ENCODE results near the gene SPSB1. TPM values are rescaled to one million over a fixed set of nuclear protein-coding genes. Genes with fewer than 3 reads are reported as not detected.

The SPSB1 gene
- total and polyA plus RNA-seq, 7 experiments from 2014 or later, result 1.4 to 10.3 (median 1.9) TPM

DNA sequence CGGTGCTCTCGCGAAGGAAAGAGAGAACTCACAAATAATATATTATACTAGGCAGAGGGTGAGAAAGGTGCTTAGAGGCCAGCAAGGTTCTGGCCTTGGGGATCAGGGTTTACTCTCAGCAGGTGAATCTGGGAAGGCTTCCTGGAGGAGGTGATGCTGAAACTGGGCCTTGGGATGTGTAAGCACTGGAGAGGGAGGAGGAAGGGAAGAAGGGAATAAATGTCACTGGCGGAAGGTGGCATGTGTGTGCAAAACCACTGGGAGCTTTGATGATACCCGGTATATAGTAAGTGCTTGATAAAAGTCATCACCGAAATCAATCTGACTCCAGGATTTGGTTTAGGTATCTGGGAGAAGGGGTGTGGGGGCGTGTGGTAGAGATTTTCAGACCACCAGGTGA lies 24.4 kb downstream of the SPSB1 start:
- ATAC-seq, result no peak
- intact Hi-C loops (cut with micrococcal nuclease), result no loop called here
- no peak overlapping the region for H3K27ac ChIP-seq (ENCODE audit: low read depth, low read length)
- H3K4me3 ChIP-seq (ENCODE audit: low read length), result no peak overlapping the region
- peaks cover 12 to 50% (median 25%) of the 10 kb centered on the region in 7 donors for H3K4me1 Mint-ChIP-seq
- DNase-seq, result no peak
- H3K36me3 Mint-ChIP-seq, result no peaks in the 10 kb centered on the region
- H3K4me3 Mint-ChIP-seq, result peak overlapping the region in 1 of 10 donors; percentile 18
- H3K9me3 Mint-ChIP-seq, result peaks cover 0 to 2% (median 0%) of the 10 kb centered on the region in 11 donors
- peaks cover 0 to 4% of the 10 kb centered on the region in 2 donors for H3K4me1 ChIP-seq (ENCODE audit: control insufficient read depth in 2 of 2, insufficient read depth in 2 of 2, low read length in 2 of 2)
- H3K27ac Mint-ChIP-seq, result peak overlapping the region in 1 of 9 donors; percentile 65
- H3K27me3 ChIP-seq (ENCODE audit: control insufficient read depth in 2 of 2, insufficient read depth in 2 of 2, low read length in 2 of 2), result no peaks in the 10 kb centered on the region
- ChIA-PET CTCF (no interaction called here), POLR2A (no interaction called here)
- H3K27me3 Mint-ChIP-seq, result peaks cover 0 to 3% (median 0%) of the 10 kb centered on the region in 5 donors
- no peaks in the 10 kb centered on the region for H3K9me3 ChIP-seq (ENCODE audit: control insufficient read depth in 2 of 3, low read length in 3 of 3)
- H3K36me3 ChIP-seq (ENCODE audit: control insufficient read depth in 2 of 3, insufficient read depth in 3 of 3, low read length in 3 of 3), result no peaks in the 10 kb centered on the region

- DNase-seq (no peak), ATAC-seq (no peak)
- H3K9me3 Mint-ChIP-seq, result peaks cover 0 to 2% (median 0%) of the 10 kb centered on the region in 11 donors
- no peaks in the 10 kb centered on the region for H3K36me3 ChIP-seq (ENCODE audit: control insufficient read depth in 2 of 3, insufficient read depth in 3 of 3, low read length in 3 of 3)
- ChIA-PET POLR2A (no interaction called here), CTCF (no interaction called here)
- peak overlapping the region in 6 of 10 donors; percentile 28 to 53 (median 41) for H3K4me3 Mint-ChIP-seq
- no peaks in the 10 kb centered on the region for H3K27me3 ChIP-seq (ENCODE audit: control insufficient read depth in 2 of 2, insufficient read depth in 2 of 2, low read length in 2 of 2)
- intact Hi-C loops (cut with micrococcal nuclease), result no loop called here
- peak overlapping the region in 2 of 9 donors; percentile 65 to 74 for H3K27ac Mint-ChIP-seq
- no peaks in the 10 kb centered on the region for H3K9me3 ChIP-seq (ENCODE audit: control insufficient read depth in 2 of 3, low read length in 3 of 3)
- H3K27me3 Mint-ChIP-seq, result peaks cover 0 to 3% (median 0%) of the 10 kb centered on the region in 5 donors
- H3K4me3 ChIP-seq (ENCODE audit: low read length), result no peak overlapping the region
- peaks cover 0 to 4% of the 10 kb centered on the region in 2 donors for H3K4me1 ChIP-seq (ENCODE audit: control insufficient read depth in 2 of 2, insufficient read depth in 2 of 2, low read length in 2 of 2)
- H3K4me1 Mint-ChIP-seq, result peaks cover 12 to 45% (median 25%) of the 10 kb centered on the region in 7 donors
- no peaks in the 10 kb centered on the region for H3K36me3 Mint-ChIP-seq
- no peak overlapping the region for H3K27ac ChIP-seq (ENCODE audit: low read depth, low read length)
Measured at GRCh38 chr1:9317591-9318417, 25.1 kb downstream of the SPSB1 start.

DNA sequence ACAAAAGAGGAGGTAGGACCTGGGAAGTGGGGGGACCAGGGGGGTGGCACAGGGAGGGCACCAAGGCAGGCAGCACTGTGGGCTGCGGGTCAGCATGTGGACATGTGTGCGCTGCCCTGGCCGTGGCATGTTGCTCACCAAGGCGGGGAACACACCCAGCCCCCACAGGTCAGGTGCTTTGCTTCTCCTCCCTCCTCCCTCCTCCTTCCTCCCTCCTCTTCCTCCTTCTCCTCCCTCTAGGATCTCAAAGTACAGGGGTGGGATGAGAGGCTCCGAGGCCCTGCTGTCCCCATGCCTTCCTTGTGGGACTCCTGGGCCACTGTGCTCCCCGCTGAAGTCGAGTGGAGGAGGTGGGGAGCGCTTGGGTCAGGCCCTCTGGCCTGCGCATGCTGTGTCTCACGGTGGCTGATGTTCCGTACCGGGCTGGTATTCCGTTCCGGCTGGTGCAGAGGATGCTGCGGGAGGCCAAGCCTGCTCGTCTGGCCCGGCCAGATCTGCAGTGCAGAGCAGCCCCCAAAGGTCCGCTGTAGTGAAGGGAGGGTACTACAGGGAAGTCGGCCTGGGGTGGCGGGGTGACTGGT lies 26.6 kb downstream of the SPSB1 start:
- intact Hi-C loops (cut with micrococcal nuclease), result no loop called here

GRCh38 chr1:9319789-9320519 lies 27.3 kb downstream of the SPSB1 start:
- H3K27ac Mint-ChIP-seq, result peak overlapping the region in 1 of 9 donors; percentile 41
- intact Hi-C loops (cut with micrococcal nuclease), result no loop called here
- Histone ChIP-seq H3K27me3 (ENCODE audit: control insufficient read depth in 2 of 2, insufficient read depth in 2 of 2, low read length in 2 of 2) (no peaks in the 10 kb centered on the region), H3K27ac (ENCODE audit: low read depth, low read length) (no peak overlapping the region), H3K4me3 (ENCODE audit: low read length) (no peak overlapping the region), H3K36me3 (ENCODE audit: control insufficient read depth in 2 of 3, insufficient read depth in 3 of 3, low read length in 3 of 3) (no peaks in the 10 kb centered on the region), H3K4me1 (ENCODE audit: control insufficient read depth in 2 of 2, insufficient read depth in 2 of 2, low read length in 2 of 2) (peaks cover 0 to 4% of the 10 kb centered on the region in 2 donors), H3K9me3 (ENCODE audit: control insufficient read depth in 2 of 3, low read length in 3 of 3) (no peaks in the 10 kb centered on the region)
- CTCF ChIA-PET, result no interaction called here
- H3K4me1 Mint-ChIP-seq, result peaks cover 7 to 32% (median 20%) of the 10 kb centered on the region in 7 donors
- peaks cover 0 to 2% (median 0%) of the 10 kb centered on the region in 11 donors for H3K9me3 Mint-ChIP-seq
- peaks cover 0 to 3% (median 0%) of the 10 kb centered on the region in 5 donors for H3K27me3 Mint-ChIP-seq
- DNase-seq (no peak), ATAC-seq (no peak)
- no peak overlapping the region for H3K4me3 Mint-ChIP-seq
- POLR2A ChIA-PET, result no interaction called here
- H3K36me3 Mint-ChIP-seq, result no peaks in the 10 kb centered on the region

More for the DNA sequence above, 26.6 kb downstream of the SPSB1 start:
- DNase-seq (no peak), ATAC-seq (no peak)
- Histone ChIP-seq H3K36me3 (ENCODE audit: control insufficient read depth in 2 of 3, insufficient read depth in 3 of 3, low read length in 3 of 3) (no peaks in the 10 kb centered on the region), H3K9me3 (ENCODE audit: control insufficient read depth in 2 of 3, low read length in 3 of 3) (no peaks in the 10 kb centered on the region), H3K27ac (ENCODE audit: low read depth, low read length) (no peak overlapping the region), H3K4me3 (ENCODE audit: low read length) (no peak overlapping the region), H3K4me1 (ENCODE audit: control insufficient read depth in 2 of 2, insufficient read depth in 2 of 2, low read length in 2 of 2) (peaks cover 0 to 4% of the 10 kb centered on the region in 2 donors), H3K27me3 (ENCODE audit: control insufficient read depth in 2 of 2, insufficient read depth in 2 of 2, low read length in 2 of 2) (no peaks in the 10 kb centered on the region)
- POLR2A ChIA-PET, result no interaction called here
- Mint-ChIP-seq H3K4me3 (no peak overlapping the region), H3K27me3 (peaks cover 0 to 3% (median 0%) of the 10 kb centered on the region in 5 donors), H3K27ac (peak overlapping the region in 1 of 9 donors; percentile 29), H3K9me3 (peaks cover 0 to 2% (median 0%) of the 10 kb centered on the region in 11 donors), H3K4me1 (peaks cover 12 to 38% (median 23%) of the 10 kb centered on the region in 7 donors), H3K36me3 (no peaks in the 10 kb centered on the region)
- CTCF ChIA-PET, result no interaction called here

GRCh38 chr1:9320520-9321479 lies 28.1 kb downstream of the SPSB1 start:
- DNase-seq, result no peak
- H3K4me3 Mint-ChIP-seq, result no peak overlapping the region
- H3K36me3 Mint-ChIP-seq, result no peaks in the 10 kb centered on the region
- CTCF ChIA-PET, result no interaction called here
- ATAC-seq, result no peak
- H3K27me3 Mint-ChIP-seq, result peaks cover 0 to 3% (median 0%) of the 10 kb centered on the region in 5 donors
- Histone ChIP-seq H3K4me1 (ENCODE audit: control insufficient read depth in 2 of 2, insufficient read depth in 2 of 2, low read length in 2 of 2) (no peaks in the 10 kb centered on the region), H3K9me3 (ENCODE audit: control insufficient read depth in 2 of 3, low read length in 3 of 3) (no peaks in the 10 kb centered on the region), H3K27me3 (ENCODE audit: control insufficient read depth in 2 of 2, insufficient read depth in 2 of 2, low read length in 2 of 2) (no peaks in the 10 kb centered on the region), H3K36me3 (ENCODE audit: control insufficient read depth in 2 of 3, insufficient read depth in 3 of 3, low read length in 3 of 3) (no peaks in the 10 kb centered on the region), H3K27ac (ENCODE audit: low read depth, low read length) (no peak overlapping the region), H3K4me3 (ENCODE audit: low read length) (no peak overlapping the region)
- H3K9me3 Mint-ChIP-seq, result peaks cover 0 to 2% (median 0%) of the 10 kb centered on the region in 11 donors
- intact Hi-C loops (cut with micrococcal nuclease), result no loop called here
- POLR2A ChIA-PET, result no interaction called here
- peak overlapping the region in 1 of 9 donors; percentile 21 for H3K27ac Mint-ChIP-seq
- peaks cover 0 to 23% (median 13%) of the 10 kb centered on the region in 7 donors for H3K4me1 Mint-ChIP-seq

DNA sequence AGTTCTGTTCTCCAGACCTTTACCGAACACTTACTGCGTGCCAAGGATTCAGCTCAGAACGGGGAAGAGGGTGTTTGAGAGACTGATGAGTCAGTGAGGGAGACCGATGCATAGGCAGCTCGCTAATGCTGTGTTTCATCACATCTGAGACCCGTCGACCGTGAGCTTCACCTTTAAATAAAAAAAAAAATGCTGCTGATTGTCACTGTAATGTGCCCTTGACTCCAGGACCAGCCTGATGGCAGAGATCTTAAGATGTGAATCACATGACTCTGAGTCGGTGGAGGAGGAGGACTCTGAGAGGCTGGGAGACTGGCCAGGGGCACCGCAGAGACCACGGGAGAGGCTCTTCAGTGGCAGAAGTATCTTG lies 28.8 kb downstream of the SPSB1 start:
- ATAC-seq, result no peak
- H3K4me1 Mint-ChIP-seq, result peaks cover 0 to 17% (median 13%) of the 10 kb centered on the region in 7 donors
- no peak overlapping the region for H3K27ac ChIP-seq (ENCODE audit: low read depth, low read length)
- H3K4me1 ChIP-seq (ENCODE audit: control insufficient read depth in 2 of 2, insufficient read depth in 2 of 2, low read length in 2 of 2), result no peaks in the 10 kb centered on the region
- no peaks in the 10 kb centered on the region for H3K27me3 ChIP-seq (ENCODE audit: control insufficient read depth in 2 of 2, insufficient read depth in 2 of 2, low read length in 2 of 2)
- no peak overlapping the region for H3K27ac Mint-ChIP-seq
- POLR2A ChIA-PET, result no interaction called here
- peaks cover 0 to 3% (median 0%) of the 10 kb centered on the region in 5 donors for H3K27me3 Mint-ChIP-seq
- intact Hi-C loops (cut with micrococcal nuclease), result no loop called here
- no peak for DNase-seq
- no peaks in the 10 kb centered on the region for H3K9me3 ChIP-seq (ENCODE audit: control insufficient read depth in 2 of 3, low read length in 3 of 3)
- no peak overlapping the region for H3K4me3 Mint-ChIP-seq
- no peaks in the 10 kb centered on the region for H3K9me3 Mint-ChIP-seq
- H3K36me3 ChIP-seq (ENCODE audit: control insufficient read depth in 2 of 3, insufficient read depth in 3 of 3, low read length in 3 of 3), result no peaks in the 10 kb centered on the region
- H3K36me3 Mint-ChIP-seq, result no peaks in the 10 kb centered on the region
- H3K4me3 ChIP-seq (ENCODE audit: low read length), result no peak overlapping the region
- CTCF ChIA-PET, result no interaction called here
